Right forelimb (tissue), 1 donor: ENCODE measurements around the gene ETV1.
A peak's percentile ranks its signal among the peaks of the same experiment; 100 is the strongest.

ENCODE experiments used
- DNase-seq: peaks from one replicate; pipeline ENCODE4 v3.0.0-alpha.2; 2018

Gene ETV1

DNA sequence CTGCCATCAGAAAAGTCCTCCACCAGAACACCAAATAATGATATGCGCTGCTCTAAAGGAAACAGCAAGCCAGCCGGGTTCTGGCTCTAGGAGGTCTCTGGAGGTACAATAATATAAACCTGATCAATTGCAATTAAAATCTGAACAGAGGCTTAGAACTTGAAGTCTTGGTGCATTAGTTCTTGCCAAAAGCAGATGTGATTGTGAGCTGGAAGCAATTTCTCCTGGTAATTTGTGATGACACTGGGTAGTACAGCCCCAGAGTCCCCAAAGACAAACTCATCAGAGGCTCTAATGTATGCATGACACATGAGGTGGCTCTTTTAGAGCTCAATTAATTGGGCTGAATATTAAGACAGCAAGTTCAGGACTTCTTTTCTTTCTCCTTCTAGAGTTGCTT is 3.3 kb downstream of the ETV1 start:
- no peak for DNase-seq

DNA sequence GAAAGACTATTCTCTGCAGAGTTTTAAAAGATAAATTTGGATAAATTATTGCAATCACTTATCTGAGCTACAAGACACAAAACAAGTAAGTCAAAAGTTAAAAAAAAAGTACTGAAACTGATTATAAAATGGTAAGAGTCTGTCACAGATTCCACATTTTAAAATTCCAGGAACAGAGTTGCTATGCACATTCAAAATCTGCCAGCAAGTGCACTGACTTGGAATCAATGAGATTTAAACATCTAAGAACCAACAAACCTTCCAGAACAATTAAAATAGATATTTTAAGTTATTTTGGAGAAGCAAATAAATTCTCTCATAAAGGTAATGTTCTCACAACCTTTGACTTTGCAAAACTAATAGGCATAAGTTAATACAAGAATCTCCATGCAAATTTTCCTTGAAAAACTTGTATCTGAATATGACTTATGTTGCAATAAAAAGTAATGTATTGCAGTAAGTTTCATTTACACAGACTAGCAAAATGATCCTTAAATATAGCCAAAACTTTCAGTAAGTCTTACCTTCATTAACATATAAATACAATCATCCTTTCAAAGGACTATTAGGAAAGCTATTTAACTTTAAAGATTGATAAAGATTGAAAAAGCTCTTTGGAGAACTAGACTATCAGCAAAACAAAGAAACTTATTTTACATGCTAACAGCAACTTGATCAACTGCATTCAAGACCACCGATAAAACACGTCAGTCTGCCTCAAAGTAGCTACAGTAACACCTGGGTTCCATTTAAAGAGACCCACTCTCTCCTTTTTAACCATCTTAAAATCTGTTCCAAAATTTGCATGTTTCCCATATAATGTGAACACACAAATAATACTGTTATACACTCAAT is 4.4 kb downstream of the ETV1 start:
- no peak for DNase-seq

DNA sequence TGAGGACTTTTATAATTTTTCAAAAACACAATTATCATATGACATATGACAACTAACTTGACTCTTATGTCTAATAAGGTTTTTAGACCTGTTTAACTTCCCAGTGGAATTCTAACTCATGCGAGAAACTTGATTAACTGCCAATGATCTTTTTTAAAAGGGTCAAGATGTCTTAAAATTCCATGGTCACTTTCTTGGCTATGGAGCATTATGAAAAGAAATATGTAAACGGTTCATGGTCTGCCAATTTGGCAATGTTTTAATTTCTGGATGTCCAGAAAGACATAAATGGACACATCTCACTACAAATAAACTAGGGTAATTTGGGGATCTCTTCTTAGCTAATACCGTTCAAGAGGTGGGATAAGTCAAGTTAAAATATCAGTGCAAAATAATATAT is 5.4 kb downstream of the ETV1 start:
- DNase-seq, result no peak

DNA sequence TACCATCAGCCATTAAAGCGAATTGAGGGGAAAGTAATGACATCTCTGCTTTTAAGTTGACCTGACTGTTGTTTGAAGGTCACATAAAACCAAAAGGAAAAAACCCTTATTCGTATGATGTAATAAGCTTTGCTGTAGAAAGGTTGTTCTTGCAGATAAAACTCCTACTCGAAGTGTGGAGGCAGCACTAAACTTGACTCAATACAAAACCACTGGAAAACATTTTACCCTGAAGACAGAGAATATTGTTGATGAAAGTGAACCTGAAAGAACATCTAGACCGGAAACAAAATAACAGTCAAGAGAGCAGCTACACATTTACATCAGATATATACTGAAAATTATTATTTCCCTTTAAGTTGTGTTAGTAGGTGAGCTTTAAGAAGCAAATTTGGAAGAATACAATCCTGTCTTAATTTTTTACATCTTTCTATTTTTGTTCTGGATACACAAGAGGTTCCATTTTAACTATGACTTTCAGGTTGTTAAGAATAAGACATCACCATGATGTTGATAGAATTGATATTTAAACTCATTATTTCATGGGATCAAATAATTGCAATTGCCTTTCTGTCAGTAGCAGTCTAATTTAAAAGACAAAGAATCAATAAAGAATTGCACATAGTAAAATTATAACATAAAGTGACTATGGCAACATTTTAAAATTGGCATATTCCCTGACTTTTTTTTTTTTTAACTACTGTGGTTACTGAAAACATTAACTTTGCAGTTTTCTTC is 6.4 kb downstream of the ETV1 start:
- DNase-seq, result no peak

DNA sequence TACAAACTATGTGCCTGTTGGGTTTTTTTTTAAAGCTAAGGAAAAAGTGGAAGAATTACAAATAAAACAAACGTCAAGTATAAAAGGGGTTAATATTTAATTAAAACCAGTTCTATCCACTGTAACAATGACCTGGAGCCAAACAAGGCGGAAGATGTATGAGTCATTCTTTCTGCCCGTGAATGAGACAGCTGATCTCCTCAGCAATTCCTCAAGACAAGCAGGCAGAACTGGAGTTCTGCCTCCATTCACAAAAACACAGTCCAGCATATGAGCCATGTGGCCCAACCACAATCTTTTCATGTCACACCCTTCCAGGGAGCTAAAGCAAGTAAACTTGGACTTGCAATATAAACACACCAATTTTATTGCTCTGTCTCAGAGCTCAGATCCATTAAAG is 8.4 kb downstream of the ETV1 start:
- peak; percentile 58 for DNase-seq

DNA sequence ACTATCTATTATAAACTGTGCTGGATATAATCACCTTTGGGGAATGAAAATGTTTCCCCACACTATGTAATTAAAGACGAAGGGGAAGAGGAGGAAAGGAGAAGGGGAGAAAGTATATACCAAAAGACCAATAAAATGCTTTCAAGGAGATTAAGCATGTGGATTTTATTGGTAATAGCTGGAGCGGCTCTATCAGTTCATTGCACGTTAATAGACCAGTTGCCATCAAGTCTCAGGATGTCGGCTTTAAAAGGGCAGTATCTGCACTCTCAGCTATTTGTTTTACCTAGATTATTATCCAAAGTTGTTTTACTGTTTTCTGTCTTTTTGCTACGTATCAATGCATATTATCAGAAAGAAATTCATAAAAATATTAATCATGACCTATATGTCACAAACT is 9.0 kb downstream of the ETV1 start:
- DNase-seq, result no peak

DNA sequence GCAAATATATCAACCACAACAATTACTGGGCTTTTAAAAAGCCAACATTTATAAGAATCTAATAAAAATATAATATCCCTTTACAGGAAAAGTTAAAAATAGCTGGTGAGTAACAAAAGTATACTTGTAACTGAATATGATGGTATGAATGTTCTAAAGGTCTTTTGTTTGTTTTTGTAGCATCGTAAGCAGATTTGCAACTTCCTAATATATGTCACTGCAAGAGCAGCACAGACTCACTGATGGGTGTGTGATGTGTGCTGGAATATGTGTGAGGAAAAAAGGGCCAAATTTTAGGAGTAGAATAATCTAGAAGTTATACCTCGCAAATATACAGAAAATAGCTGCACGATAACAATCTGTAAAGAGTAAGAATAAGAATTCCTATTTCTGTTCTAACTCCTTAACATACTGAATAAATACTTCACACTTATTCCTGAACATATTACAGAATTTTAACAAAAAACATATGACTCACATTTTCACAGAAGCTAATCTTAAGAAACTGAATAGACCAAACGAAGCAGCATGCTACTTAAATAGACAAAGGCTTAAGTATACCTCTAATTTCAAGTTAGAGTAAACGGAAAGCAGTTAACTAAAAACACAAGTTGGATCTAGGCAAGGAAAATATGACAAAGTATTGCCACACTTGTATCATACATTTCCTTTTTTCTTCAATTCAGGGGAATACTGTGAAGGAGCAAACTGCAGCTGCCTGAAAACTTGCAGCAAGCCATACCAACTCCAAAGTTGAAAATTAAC is 9.6 kb downstream of the ETV1 start:
- DNase-seq, result no peak

DNA sequence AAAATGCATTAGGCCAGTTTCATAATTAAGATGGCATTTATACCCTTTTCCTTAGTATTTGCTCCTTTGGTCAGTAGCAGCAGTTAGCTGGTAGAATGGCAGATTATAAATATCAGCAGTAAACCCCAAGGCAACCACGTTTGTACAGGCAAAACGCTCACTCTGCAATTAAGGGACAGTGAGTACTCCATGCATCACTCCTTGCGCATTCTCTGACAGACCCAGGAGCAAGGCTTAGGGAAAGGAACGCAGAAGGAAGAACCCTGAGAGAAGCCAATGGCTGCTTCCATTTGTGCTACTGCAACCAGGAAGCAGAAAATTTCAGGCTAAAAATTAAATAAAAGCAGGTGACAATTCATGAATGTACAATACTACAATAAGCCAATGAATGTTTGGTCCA is 12.9 kb downstream of the ETV1 start:
- DNase-seq, result no peak

DNA sequence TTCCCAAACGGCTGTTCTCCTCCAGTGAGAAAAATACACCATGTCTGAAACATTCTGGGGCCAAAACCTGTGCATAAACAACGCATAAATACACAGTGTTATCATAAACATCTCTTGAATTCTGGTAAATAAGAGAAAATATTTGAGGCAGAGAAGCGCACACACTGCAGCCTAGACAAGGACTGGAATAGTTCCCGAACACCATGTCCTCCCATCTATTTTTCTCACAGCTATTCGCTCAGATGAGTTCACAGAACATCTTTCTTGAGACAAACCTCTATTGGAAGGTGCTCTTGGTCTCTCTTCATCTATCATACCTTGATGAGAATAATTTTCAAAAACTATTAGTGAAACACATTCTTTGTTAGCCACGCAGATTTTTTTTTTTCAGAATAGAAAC is 24.4 kb downstream of the ETV1 start:
- no peak for DNase-seq

DNA sequence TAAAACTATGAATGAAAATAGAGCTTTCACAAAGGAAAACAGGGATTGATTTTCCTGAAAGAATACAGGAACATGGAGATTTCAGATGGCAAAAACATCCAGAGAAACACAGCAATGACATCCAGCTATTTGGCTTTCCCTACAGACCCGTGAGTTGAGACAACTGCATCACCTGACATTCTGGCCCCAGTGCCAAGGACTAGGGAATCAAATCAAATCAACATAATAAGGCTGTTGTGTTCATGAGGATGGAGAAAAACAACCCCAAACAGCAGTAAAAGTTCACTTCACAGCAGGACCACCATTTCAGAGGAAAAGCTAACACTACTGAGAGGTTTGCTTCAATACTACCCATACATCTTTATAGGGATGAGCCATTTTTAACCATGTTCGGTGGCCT is 25.5 kb downstream of the ETV1 start:
- no peak for DNase-seq

DNA sequence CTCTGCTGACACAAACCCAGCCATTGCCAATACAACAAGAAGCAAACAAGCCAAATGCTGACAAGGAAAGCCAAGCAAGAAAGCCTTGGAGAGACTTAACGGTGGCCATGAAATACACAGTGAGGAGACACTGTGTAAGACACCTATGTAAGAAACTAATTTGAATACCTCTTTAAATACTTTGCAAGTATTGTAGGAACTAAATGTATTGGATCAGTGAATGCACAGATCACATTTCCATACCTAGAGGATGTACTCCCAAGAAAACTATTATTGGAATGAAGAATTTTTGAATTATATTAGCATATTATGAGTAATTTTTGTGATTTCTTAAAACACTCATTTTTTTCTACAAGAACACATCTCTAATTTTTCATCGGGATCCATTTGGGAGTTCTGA is 34.0 kb downstream of the ETV1 start:
- DNase-seq, result no peak

DNA sequence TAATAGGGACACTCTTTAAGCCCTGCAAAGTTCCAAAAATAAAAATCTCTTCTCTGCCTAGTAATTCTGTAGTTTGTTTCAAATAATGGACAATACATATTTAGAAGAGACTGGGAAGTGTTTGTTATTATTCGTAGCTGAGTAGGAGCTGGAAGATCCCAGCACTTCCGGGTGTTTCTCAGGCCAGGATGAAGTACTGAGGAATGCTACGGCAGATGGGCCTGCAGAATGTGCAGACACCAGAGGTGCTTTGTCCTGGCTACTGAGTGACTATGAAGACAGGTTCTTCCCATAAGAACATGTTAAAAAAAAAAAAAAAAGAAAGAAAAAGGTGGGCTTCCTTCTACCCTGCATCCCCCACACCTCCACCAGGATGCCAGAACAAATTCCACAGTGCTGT is 36.1 kb downstream of the ETV1 start:
- DNase-seq, result no peak

DNA sequence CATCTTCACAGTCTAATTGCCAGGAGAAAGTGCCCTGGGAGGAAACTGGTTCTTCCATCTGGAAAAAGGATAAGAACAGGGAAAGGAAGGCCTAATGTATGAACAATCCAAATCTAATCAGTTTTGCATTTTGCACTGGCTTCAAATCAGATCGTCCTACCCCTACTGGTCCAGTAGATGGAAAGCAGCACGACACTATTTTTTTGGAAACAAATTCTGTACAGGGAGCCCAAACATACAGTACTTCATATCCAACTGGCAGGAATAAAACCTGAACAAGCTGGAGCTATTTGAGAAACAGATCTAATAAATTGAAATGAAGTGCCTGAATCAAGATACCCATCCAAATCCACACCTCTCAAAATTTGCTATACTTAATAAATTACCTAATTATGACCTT is 36.5 kb downstream of the ETV1 start:
- no peak for DNase-seq

DNA sequence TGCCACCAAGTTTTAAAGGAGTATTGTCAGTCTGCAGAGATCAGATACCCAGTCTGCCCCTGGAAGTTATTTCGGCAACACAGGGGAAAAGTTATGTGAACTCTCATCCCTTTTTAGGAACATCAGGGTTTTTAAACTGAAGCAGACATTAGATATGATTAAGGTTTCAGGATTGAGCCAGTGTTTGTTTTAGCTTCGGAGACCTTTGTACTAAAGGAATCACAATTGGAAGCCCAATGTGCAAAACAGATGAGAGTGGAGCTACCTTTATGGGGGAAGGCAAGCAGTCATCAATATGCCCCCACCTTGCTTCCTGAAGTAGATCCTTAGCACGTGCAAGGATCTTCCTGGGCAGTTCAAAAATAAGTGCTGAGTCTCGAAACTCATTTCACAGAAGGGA is 39.5 kb downstream of the ETV1 start:
- no peak for DNase-seq

DNA sequence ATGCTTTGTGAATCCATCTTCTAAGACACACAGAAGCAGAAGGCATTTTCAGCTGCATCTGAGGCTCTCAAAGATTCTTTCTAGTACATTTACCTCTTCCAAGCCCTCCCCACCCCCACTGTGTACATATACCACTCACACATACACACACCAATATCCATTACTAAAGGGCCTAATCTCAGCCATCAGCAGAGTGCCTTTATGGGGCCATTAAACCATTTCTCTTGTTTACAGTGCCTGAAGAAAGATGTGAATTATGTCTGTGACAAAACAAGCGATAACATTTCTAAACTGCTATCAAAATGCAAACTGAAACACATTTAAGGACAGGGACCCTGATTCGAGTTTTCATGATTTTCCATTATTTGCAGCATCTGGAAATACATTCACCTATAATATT is 40.0 kb downstream of the ETV1 start:
- DNase-seq, result no peak

DNA sequence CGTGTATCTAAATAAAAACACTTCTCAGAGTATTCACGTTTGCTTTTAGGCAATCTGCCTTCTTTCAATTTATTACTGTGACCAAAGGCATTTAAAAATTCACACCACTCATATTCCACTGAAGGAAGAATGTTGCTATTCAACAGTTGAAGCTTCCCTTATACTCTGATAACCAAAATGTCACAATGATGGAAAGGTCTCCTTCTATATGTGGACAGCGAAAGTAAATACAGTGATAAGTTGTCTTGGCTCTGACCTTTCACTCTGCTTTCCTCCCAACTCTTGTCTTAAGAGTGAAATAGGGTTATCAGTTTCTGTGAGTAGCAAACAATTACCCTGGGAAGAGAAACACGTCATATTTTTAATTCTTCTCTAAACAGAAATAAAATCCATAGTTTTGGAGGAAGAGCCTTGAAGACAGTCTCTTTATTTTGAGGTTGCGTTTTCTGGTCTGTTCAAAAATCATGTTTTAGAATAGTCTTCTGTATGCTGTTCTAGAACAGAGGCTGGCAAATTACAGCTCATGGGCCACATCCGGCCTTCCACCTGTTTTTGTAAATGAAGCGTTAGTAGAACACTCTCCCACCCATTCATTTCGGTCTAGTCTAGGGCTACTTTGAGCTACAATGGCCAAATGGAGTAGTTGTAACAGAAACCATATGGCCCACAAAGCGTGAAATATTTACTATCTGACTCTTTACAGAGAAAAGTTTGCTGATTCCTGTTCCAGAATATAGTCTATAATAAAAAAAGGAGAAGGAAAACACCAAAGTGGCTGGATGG is 41.3 kb downstream of the ETV1 start:
- DNase-seq, result no peak

DNA sequence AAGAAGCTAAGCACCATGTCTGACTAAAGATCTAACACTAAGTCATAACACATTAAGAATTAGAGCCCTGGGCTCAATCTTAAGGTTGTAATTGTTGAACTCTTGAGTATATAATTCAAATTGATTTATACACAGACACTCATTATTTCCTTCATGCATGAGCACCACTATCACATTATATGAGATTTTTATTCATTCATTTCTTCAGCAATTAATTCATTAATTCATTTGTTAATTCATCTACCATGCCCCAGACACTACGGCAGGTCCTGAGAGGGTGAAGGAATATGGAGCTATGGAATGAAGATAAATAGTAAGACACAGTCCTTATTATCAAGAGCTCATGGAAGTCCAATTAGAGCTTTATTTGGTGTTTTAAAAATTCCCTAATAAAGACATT is 41.9 kb downstream of the ETV1 start:
- DNase-seq, result no peak

DNA sequence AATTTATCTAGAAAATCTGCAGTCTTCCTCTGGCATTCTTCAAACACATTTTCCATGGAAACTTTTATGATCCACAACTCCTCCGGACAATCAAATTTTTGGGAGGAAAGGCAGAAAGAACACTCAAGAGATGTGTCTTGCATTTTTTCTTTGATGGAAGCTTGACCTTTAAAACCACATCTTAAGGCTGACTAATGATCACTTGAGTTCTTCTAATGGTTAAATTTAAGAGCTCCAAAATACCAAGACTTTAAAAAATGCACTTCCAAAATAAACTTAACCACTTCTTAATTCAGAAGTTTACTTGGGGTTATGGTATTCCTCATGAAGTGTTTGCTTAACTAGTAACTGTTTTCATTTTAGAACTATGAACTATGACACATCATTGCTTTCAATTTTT is 43.3 kb downstream of the ETV1 start:
- DNase-seq, result no peak

DNA sequence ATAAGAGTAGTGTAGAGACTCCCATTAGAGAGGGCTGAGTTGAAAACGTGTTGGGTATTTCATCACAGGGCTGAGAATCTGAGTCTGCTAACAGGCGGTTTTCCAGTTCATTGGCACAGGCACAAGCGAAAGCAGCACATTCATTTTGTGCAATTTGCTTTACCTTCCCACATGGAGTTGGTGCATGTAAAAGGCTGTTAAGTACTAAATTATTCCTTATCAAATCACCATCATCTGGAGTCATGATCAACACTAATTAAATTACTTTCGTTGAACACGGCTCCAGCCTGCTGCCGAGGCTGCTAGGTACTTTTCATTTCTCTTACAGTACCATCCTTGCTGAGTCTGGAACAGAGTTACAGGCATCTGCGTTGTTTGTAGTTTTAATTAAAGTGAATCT is 43.8 kb downstream of the ETV1 start:
- DNase-seq, result no peak

DNA sequence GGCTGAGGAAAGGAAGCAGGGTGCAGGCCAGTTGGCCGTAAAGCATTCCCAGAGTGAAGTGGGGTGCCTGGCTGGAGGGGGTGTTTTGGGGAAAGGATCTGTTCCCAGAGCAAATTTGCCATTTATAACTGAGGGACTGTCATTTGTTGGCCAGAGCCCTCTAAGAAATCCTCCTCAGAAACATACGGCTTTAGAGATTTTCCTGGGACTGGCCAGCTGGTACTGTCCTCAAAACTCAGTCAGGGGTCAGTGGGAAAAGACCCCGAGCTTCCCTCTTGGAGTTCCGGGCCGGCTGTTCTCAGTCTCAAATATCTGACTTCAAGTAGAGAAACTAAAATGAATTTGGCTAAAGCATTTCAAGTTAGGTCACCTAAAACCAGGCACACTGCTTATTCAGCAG is 55.9 kb downstream of the ETV1 start:
- no peak for DNase-seq

DNA sequence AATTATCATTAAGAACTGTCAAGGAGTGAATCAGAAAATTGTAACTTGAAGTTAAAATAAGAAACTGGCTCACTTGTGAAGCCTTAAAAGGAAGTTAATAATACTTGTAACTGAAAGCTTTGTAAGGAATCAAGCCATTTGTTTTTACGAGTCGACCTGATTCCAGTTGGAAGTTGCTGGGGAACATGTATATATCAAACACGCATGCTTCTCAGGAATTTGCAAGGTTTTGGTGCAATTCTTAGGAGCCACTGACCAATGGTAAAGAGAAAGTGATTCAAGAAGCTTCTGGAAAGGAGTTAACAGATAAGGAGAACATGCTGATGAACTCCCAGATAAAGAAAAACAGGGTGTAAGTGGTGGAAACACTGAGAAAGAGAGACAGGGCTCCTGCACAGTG is 56.4 kb downstream of the ETV1 start:
- DNase-seq, result no peak

DNA sequence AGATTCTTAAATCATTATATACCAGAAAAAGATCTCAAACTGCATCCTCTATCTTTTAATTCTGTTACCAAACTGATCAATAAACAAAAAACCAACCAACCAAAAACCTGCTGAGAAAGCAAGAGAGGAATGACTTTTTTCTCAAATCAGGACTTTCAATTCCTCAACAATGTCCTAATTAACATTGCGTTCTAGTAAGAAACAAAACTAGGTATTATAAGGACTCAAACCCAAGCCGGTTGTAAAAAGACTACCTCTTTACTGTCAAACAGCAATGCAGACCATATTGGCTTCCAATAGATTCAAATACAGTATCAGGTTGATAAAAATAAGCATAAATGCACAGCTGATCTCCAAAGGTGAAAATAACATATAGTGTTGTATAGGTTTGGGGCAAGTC is 57.3 kb downstream of the ETV1 start:
- no peak for DNase-seq

DNA sequence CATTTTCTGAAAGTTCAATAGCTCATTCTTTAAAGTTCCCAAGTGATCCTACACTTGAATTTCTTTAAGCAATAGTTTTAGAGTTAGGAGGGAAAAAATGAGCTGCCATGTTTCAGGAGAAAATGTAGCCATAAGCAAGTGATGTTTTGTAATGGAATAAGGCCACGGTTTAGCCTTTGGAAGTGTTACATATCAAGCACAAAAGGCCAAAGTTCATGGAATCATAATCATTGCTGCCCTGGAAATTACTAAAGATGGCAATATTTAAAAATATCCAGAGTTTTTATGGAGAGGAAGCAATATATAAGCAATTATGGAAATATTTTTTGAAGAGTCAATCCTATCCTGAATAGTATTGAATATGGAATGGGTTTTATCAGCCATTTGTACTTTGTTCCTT is 68.4 kb downstream of the ETV1 start:
- no peak for DNase-seq
